Measurements from ENCODE around the gene DDX41.
A peak's percentile ranks its signal among the peaks of the same experiment; 100 is the strongest.

DDX41 gene

DNA sequence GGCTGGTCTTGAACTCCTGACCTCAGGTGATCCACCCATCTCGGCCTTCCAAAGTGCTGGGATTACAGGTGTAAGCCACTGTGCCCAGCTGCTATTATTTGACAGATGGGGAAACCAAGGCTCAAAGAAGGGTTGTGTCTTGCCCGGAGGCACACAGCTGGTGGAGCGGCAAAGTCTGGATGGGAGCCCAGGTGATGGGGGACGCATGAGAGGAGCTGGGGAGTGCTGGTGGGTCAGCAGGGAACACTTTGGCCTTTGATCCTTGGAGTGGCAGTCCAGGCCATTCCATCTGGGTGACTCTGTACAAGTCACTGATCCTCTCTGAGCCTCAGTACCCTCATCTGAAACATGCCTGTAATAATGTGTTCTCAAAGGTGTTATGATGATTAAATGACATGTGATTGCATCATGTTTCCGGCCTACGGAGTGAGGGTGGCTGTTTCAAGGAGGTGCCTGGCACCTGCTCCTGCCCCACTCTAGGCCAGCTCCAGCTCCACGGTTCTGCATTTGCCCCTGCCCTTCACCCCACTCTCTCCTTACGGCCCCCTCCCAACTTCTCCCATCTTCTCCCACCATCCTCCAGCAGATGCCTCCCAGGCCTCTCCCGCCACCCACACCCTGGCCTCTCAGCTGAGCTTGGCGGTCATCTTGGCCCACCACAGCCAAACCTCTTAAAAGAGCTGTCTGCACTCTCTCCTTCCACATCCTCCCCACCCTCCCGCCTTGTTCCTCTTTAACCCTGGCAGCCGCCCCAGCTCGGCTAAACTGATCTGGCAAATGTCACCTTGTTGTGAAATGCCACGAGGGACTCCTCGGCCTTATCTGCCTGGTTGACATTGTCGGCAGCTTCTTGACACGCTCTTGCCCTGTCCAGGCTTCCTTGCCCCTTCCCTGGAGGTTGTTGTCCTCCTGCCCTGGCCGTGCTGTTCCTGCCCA is 37.8 kb downstream of the DDX41 start:
- no peak for TF ChIP-seq JUND (IDR thresholded peaks at IDR 0.05; ENCODE audit: low read depth)
- peak in 1 of 2 experiments; percentile 25 for DNase-seq (ENCODE audit: low read depth in 1 of 2, low spot score in 1 of 2)
- in situ Hi-C loops (cut with HindIII; ENCODE audit: low pct_unique_long_range_greater_than_20kb, low sequenced_read_pairs), result no loop called here

- no peak for DNase-seq (ENCODE audit: low read depth in 1 of 2, low spot score in 1 of 2)
- TF ChIP-seq JUND (IDR thresholded peaks at IDR 0.05; ENCODE audit: low read depth), result no peak
- in situ Hi-C loops (cut with HindIII; ENCODE audit: low pct_unique_long_range_greater_than_20kb, low sequenced_read_pairs), result no loop called here
These were observed 38.9 kb downstream of the DDX41 start for GRCh38 chr5:177477701-177478477.

DNA sequence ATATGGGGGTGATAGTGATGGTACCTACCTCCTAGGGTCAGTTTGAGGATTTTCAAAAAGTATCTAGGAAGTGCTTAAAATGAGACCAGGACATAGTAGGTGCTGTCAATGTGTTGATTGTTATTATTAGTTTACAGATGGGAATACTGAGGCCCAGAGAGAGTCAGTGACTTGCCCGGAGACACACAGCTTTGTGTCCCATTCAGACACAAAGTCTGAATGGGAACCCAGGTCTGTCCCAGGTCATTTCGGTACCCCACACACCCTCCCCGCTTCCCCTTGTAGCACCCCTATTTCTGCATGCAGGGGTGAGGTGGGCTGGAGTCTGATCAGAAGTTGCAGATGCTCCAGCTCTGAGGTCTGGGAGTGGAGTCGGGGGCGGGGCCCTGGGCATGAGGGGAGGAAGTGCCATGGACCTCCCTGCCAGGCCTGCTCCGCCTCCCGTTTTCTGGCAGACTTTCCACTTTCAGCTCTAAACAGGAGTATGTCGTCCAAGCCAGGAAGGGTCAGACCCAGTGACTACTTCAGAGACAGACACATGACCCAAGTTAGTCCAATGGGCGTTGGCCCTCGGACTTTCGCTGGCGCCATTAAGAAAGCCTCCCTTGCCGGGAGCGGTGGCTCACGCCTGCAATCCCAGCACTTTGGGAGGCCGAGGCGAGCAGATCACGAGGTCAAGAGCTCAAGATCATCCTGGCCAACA is 40.1 kb downstream of the DDX41 start:
- in situ Hi-C loops (cut with HindIII; ENCODE audit: low pct_unique_long_range_greater_than_20kb, low sequenced_read_pairs), result no loop called here
- no peak for TF ChIP-seq JUND (IDR thresholded peaks at IDR 0.05; ENCODE audit: low read depth)
- no peak for DNase-seq (ENCODE audit: low read depth in 1 of 2, low spot score in 1 of 2)

DNA sequence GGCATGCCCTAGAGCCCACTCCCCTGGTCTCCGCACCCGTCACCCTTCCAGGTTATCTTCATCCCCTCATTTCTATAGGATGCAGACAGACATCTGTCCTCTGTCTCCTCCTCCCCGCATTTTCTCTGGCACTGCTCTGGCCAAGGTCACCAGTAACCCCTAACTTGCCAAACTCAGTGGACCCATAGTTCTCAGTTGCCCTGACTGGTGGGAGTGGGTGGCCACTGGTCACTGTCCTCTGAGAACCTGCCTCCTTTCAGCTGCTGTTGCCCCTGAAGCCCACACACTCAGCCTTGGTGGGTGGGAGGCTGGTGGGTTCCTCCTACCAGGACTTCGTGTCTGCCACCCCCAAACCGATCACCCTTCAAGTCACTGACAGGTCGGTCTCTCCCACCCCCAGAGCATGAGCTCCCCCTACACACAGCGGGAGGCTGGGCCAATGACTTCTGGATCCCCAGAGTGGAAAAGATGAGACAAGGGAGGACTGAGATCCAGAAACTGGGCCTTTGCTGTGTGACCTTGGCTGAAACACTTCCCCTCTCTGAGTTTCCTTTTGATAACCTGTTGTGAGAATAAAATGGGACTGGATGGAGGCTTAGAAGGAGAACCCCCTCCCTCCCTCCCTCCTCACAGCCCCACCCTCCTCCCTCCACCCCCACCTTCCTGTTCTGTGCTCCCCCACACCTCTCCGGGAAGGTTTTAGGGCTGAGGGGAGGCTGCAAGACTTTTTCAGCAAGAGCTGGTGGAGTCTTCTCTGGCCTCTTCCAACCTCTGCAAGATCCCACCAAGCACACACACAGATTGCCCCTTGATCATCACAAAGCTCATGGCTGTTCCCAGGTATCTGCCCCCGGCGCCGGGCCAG is 41.0 kb downstream of the DDX41 start:
- no peak for DNase-seq (ENCODE audit: low read depth in 1 of 2, low spot score in 1 of 2)
- TF ChIP-seq JUND (IDR thresholded peaks at IDR 0.05; ENCODE audit: low read depth), result no peak
- in situ Hi-C loops (cut with HindIII; ENCODE audit: low pct_unique_long_range_greater_than_20kb, low sequenced_read_pairs), result no loop called here

DNA sequence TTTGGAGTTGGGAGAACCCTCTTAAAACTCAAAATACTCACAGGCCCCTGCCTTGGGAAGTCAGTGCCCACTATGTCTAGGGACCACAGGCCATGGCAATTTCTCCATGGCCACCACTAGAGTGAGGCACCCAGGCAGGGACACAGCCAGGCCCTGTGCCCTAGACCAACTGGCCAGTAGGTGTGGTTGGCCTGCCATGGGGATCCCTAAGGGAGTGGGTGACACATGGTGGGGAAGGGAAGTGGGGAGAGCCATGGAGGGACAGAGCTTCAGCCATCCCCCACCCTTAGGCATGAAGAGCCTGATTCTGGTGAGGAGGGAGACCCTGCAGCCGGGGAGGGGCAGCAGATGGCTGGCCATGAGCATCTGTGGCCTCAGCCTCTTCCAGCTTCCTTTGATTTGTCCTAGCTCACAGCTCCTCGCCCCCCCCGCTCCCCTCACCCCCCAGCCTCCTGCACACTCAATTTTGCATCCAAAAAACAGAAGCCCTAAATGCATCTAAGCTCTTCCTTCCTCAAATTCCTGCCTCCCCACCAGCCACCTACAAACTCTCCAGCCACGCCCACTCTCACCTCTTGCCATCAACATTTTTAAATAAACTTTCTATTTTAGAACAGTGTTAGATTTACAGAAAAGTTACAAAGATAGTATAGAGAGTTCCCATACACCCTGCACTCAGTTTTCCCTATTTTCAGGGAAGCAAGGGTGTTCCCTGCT is 41.8 kb downstream of the DDX41 start:
- in situ Hi-C loops (cut with HindIII; ENCODE audit: low pct_unique_long_range_greater_than_20kb, low sequenced_read_pairs), result no loop called here
- no peak for TF ChIP-seq JUND (IDR thresholded peaks at IDR 0.05; ENCODE audit: low read depth)
- DNase-seq (ENCODE audit: low read depth in 1 of 2, low spot score in 1 of 2), result no peak

- TF ChIP-seq JUND (IDR thresholded peaks at IDR 0.05; ENCODE audit: low read depth), result no peak
- in situ Hi-C loops (cut with HindIII; ENCODE audit: low pct_unique_long_range_greater_than_20kb, low sequenced_read_pairs), result no loop called here
- DNase-seq (ENCODE audit: low read depth in 1 of 2, low spot score in 1 of 2), result no peak
These were observed 42.7 kb downstream of the DDX41 start for GRCh38 chr5:177474002-177474476.

- in situ Hi-C loops (cut with HindIII; ENCODE audit: low pct_unique_long_range_greater_than_20kb, low sequenced_read_pairs), result no loop called here
- TF ChIP-seq JUND (IDR thresholded peaks at IDR 0.05; ENCODE audit: low read depth), result no peak
- peak; percentile 63 to 84 for DNase-seq (ENCODE audit: low read depth in 1 of 2, low spot score in 1 of 2)
These were observed 43.2 kb downstream of the DDX41 start, which contains the start of gene DBN1 for GRCh38 chr5:177473443-177474001. Gene DBN1 (minus strand): TSS chr5:177473634. CDS start chr5:177473521, 113 bp downstream.

- TF ChIP-seq JUND (IDR thresholded peaks at IDR 0.05; ENCODE audit: low read depth), result no peak
- in situ Hi-C loops (cut with HindIII; ENCODE audit: low pct_unique_long_range_greater_than_20kb, low sequenced_read_pairs), result no loop called here
- peak; percentile 35 to 68 for DNase-seq (ENCODE audit: low read depth in 1 of 2, low spot score in 1 of 2)
These were observed 44.0 kb downstream of the DDX41 start for GRCh38 chr5:177472460-177473442.

DNA sequence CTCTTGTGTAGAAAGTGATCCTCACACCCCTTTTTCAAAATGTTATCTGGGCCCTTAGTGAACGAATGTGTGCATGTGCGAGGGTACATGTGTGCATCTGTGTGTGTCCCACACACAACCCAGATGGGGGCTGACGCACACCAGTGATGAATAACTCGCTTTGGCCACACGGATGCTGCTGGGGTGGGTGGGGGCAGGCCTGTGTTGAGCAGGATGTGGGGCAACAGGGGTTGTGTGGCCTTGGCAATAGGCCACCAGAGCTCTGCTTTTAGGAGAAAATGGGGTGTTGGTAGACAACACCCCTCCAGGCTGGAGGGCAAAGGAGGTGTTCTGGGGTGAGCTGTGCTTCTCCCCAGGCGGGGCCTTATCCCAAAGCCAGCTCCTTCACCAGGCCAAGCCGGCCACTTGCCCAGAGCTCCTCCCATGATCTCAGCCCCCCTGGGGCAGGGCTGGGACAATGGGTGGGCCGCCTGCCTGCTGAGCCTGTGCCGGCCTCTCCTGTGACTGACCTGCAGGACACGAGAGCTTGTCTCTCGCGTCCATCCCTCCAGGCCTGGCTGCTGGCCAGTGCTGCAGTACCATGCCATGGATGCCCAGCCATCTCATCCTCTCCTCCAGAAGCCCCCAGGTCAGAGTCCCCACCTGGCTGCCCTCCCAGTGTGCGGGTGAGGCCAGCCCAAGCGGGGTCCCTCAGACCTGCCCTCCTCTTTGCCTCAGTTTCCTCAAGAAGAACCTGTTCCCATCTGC is 45.0 kb downstream of the DDX41 start:
- in situ Hi-C loops (cut with HindIII; ENCODE audit: low pct_unique_long_range_greater_than_20kb, low sequenced_read_pairs), result no loop called here
- DNase-seq (ENCODE audit: low read depth in 1 of 2, low spot score in 1 of 2), result no peak
- no peak for TF ChIP-seq JUND (IDR thresholded peaks at IDR 0.05; ENCODE audit: low read depth)

Measured in T47D (cell line).